ENCODE measurements around the gene SLCO3A1. TPM values are rescaled to one million over a fixed set of nuclear protein-coding genes. Genes with fewer than 3 reads are reported as not detected.

Gene SLCO3A1
- total and polyA plus RNA-seq, 2 of the 8 experiments (the other 6 are each of a cell fraction or from before 2014, with no cell fraction given), result 15.1 to 20.4 TPM

DNA sequence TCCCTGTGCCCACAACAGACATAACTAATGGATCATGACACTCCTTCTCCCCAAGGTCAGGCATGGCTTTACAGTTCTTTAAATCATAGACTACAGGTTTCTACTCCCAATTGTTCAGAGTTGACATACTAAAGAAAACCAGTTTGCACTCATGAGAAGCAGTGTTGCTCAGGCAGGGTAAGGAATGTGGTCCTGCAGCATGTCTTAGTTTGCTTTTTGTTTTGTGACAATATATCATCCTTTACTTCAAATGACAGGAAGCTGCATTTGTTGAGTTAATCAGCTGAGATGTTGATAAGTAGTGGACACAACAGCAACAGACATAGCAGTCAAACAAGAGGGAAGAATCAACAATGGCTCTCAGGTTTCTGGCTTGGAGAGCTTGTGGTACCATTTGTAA is 267.5 kb downstream of the SLCO3A1 start (continued):
- no peak for TF ChIP-seq HDAC2 (IDR thresholded peaks at IDR 0.05; ENCODE audit: borderline replicate concordance in 1 of 2, low read depth in 2 of 2, low read length in 2 of 2)
- no peak for TF ChIP-seq TAF1 (IDR thresholded peaks at IDR 0.05; ENCODE audit: low read depth, low read length)
- no peak for TF ChIP-seq SIRT6 (IDR thresholded peaks at IDR 0.05; ENCODE audit: low read length)
- TF ChIP-seq ATF2 (IDR thresholded peaks at IDR 0.05; ENCODE audit: low read length), result no peak
